Thyroid gland (tissue), 4 donors: ENCODE data around the gene TENT5A.

Experiments
- CTCF ChIP-seq, 6 experiments: fragments of 200-600 bp in 3 of 6; fragments of 450-650 bp in 3 of 6; sonication (generic) in 3 of 6; IDR thresholded peaks; one replicate each; pipeline ENCODE4 v1.5.1; 2016 to 2019; ENCODE audit warnings: antibody characterized with exemption in 6 of 6, mild to moderate bottlenecking in 2 of 6, inconsistent platforms in 1 of 6, moderate library complexity in 1 of 6
- POLR2A ChIP-seq, 2 donors: fragments of 450-650 bp; IDR thresholded peaks; one replicate each; pipeline ENCODE4 v1.6.1; 2017; ENCODE audit warnings: antibody characterized with exemption in 2 of 2, mild to moderate bottlenecking in 2 of 2, moderate library complexity in 1 of 2

- TF ChIP-seq CTCF (IDR thresholded peaks at IDR 0.05) (no peak), POLR2A (IDR thresholded peaks at IDR 0.05) (no peak)
Measured at GRCh38 chr6:81756690-81757089, 4.2 kb upstream of the TENT5A start.
